HCT116 (cell line): ENCODE results near the gene TMEM80. TPM values are rescaled to one million over a fixed set of nuclear protein-coding genes. Genes with fewer than 3 reads are reported as not detected.

Experiments used
- ATAC-seq: fragments of 200-7000 bp; cut with Tn5 transposase; 2 replicates; pipeline ENCODE4 v1.9.1; 2020; ENCODE audit warnings: mild to moderate bottlenecking, moderate library complexity
- BruUV-seq: library from RNA; stranded (reverse); fragments of 400-500 nt; replicated peaks from 2 replicates; lab custom pipeline; 2021; lab: Mats Ljungman, UMichigan
- CTCF ChIA-PET: fragments of 300-600 bp; sonication (Branson Sonifier 250); formaldehyde crosslinking; loops from one replicate; lab custom pipeline; 2021; ENCODE audit warnings: antibody characterized with exemption; lab: Charles Lee
- POLR2A ChIA-PET: fragments of 300-600, 350-600 bp; sonication (Branson Sonifier 250); formaldehyde crosslinking; loops from one replicate; lab custom pipeline; 2021; ENCODE audit warnings: antibody characterized with exemption; lab: Charles Lee
- RAD21 ChIA-PET, 2 experiments: fragments of 300-600 bp; sonication (Branson Sonifier 250); formaldehyde crosslinking; loops; one replicate each; lab custom pipeline; 2023; ENCODE audit warnings: low total read pairs in 2 of 2; ENCODE audit not compliant: uncharacterized antibody in 2 of 2, unreplicated experiment in 2 of 2, low non-redundant PET in 1 of 2; lab: Charles Lee
- DNase-seq: peaks from one replicate; pipeline ENCODE4 v3.0.0-alpha.2; 2010; ENCODE audit warnings: low read depth, low spot score
- H2AFZ ChIP-seq: fragments of 200-600 bp; shearing (Covaris generic), sonication (generic); 2 replicates; pipeline ENCODE4 v1.6.1; 2017; ENCODE audit warnings: low read depth, mixed run types, mixed read lengths, antibody characterized with exemption, low read length; ENCODE audit not compliant: poor library complexity, severe bottlenecking
- H3K27ac ChIP-seq: 2 replicates; pipeline ENCODE4 v1.5.1; 2012; ENCODE audit warnings: low read depth, low read length
- H3K27me3 ChIP-seq: fragments of 200-600 bp; sonication (generic); 2 replicates; pipeline ENCODE4 v1.6.1; 2016; ENCODE audit warnings: mixed run types, low read length, mixed read lengths; ENCODE audit not compliant: insufficient read depth
- H3K36me3 ChIP-seq, 2 experiments: fragments of 200-500 bp in 1 of 2; fragments of 200-600 bp in 1 of 2; sonication (Bioruptor generic) in 1 of 2; sonication (generic) in 1 of 2; 2 replicates each; pipeline versions ENCODE4 v1.5.1 to v1.6.1; 2014 to 2016; ENCODE audit warnings: low read length in 2 of 2, inconsistent platforms in 1 of 2, mixed read lengths in 1 of 2, mixed run types in 1 of 2; ENCODE audit not compliant: insufficient read depth in 2 of 2, control insufficient read depth in 1 of 2
- H3K4me1 ChIP-seq, 2 experiments: fragments of 200-600 bp in 1 of 2; sonication (generic) in 1 of 2; 2 replicates each; pipeline versions ENCODE4 v1.5.1 to v1.6.1; 2012 to 2017; ENCODE audit warnings: low read length in 2 of 2, inconsistent platforms in 1 of 2, mild to moderate bottlenecking in 1 of 2, mixed read lengths in 1 of 2, mixed run types in 1 of 2, moderate library complexity in 1 of 2; ENCODE audit not compliant: insufficient read depth in 2 of 2, control insufficient read depth in 1 of 2
- H3K4me2 ChIP-seq: fragments of 200-600 bp; sonication (generic); 2 replicates; pipeline ENCODE4 v1.6.1; 2017; ENCODE audit warnings: mixed run types, low read length, mixed read lengths
- H3K4me3 ChIP-seq, 2 experiments: fragments of 200-600 bp in 1 of 2; sonication (generic) in 1 of 2; replicated peaks in 1 of 2; 2 replicates each; pipeline ENCODE4 v1.5.1; 2011 to 2016; ENCODE audit warnings: low read length in 2 of 2, control low read depth in 1 of 2, low read depth in 1 of 2, mild to moderate bottlenecking in 1 of 2, mixed read lengths in 1 of 2, mixed run types in 1 of 2
- H3K79me2 ChIP-seq: fragments of 200-600 bp; sonication (generic); 2 replicates; pipeline ENCODE4 v1.6.1; 2017; ENCODE audit warnings: mild to moderate bottlenecking, mixed run types, low read length, moderate library complexity, mixed read lengths; ENCODE audit not compliant: insufficient read depth
- H3K9ac ChIP-seq: fragments of 200-600 bp; sonication (generic); 2 replicates; pipeline ENCODE4 v1.6.1; 2016; ENCODE audit warnings: low read length, mixed read lengths
- H3K9me2 ChIP-seq: fragments of 200-600 bp; sonication (generic), shearing (Covaris generic); 2 replicates; pipeline ENCODE4 v1.6.1; 2017; ENCODE audit warnings: mixed run types, mild to moderate bottlenecking, moderate library complexity; ENCODE audit not compliant: insufficient read depth
- H3K9me3 ChIP-seq, 2 experiments: fragments of 200-500 bp in 1 of 2; fragments of 200-600 bp in 1 of 2; sonication (Bioruptor generic) in 1 of 2; sonication (generic) in 1 of 2; 2 replicates each; pipeline ENCODE4 v1.6.1; 2014 to 2017; ENCODE audit warnings: low read length in 2 of 2, mixed read lengths in 2 of 2, inconsistent platforms in 1 of 2, low read depth in 1 of 2, mild to moderate bottlenecking in 1 of 2, mixed run types in 1 of 2, moderate library complexity in 1 of 2; ENCODE audit not compliant: control insufficient read depth in 1 of 2, insufficient read depth in 1 of 2
- H4K20me1 ChIP-seq: fragments of 200-600 bp; sonication (generic), shearing (Covaris generic); 2 replicates; pipeline ENCODE4 v1.6.1; 2017; ENCODE audit warnings: mixed run types, mild to moderate bottlenecking, moderate library complexity; ENCODE audit not compliant: insufficient read depth
- ATF3 ChIP-seq: IDR thresholded peaks from 2 replicates; pipeline ENCODE4 v1.6.1; 2012
- CBX3 ChIP-seq: IDR thresholded peaks from 2 replicates; pipeline ENCODE4 v1.6.1; 2012; ENCODE audit warnings: low read depth
- CEBPB ChIP-seq: IDR thresholded peaks from 2 replicates; pipeline ENCODE4 v1.6.1; 2012; ENCODE audit warnings: low read depth
- EGR1 ChIP-seq: IDR thresholded peaks from 2 replicates; pipeline ENCODE4 v1.6.1; 2012; ENCODE audit warnings: low read depth
- ELF1 ChIP-seq: IDR thresholded peaks from 2 replicates; pipeline ENCODE4 v1.6.1; 2012; ENCODE audit warnings: low read depth, borderline replicate concordance
- EZH2 ChIP-seq: fragments of 200-600 bp; sonication (generic); IDR thresholded peaks from 2 replicates; pipeline ENCODE4 v1.6.1; 2017; ENCODE audit warnings: antibody characterized with exemption, mixed run types
- EZH2phosphoT487 ChIP-seq: fragments of 200-600 bp; IDR thresholded peaks from 2 replicates; pipeline ENCODE4 v1.6.1; 2018; ENCODE audit warnings: antibody characterized with exemption, borderline replicate concordance
- MAX ChIP-seq: IDR thresholded peaks from 2 replicates; pipeline ENCODE4 v1.6.1; 2012
- POLR2A ChIP-seq: IDR thresholded peaks from 2 replicates; pipeline ENCODE4 v1.7.0; 2011; ENCODE audit warnings: borderline replicate concordance; ENCODE audit not compliant: insufficient read depth, insufficient read length; ENCODE audit errors: extremely low read depth
- POLR2AphosphoS5 ChIP-seq: IDR thresholded peaks from 2 replicates; pipeline ENCODE4 v1.6.1; 2011; ENCODE audit warnings: mild to moderate bottlenecking, low read depth, low read length, moderate library complexity
- RAD21 ChIP-seq: IDR thresholded peaks from 2 replicates; pipeline ENCODE4 v1.6.1; 2012; ENCODE audit warnings: low read depth, mild to moderate bottlenecking
- SP1 ChIP-seq: IDR thresholded peaks from 2 replicates; pipeline ENCODE4 v1.6.1; 2012; ENCODE audit warnings: low read depth
- SRF ChIP-seq: IDR thresholded peaks from 2 replicates; pipeline ENCODE4 v1.6.1; 2012; ENCODE audit warnings: low read depth
- YY1 ChIP-seq: IDR thresholded peaks from 2 replicates; pipeline ENCODE4 v1.6.1; 2011; ENCODE audit warnings: low read length, low read depth, moderate library complexity, mild to moderate bottlenecking; ENCODE audit not compliant: insufficient replicate concordance; ENCODE audit errors: extremely low read depth
- ZFX ChIP-seq: fragments of 450-650 bp; IDR thresholded peaks from 2 replicates; pipeline ENCODE4 v1.6.1; 2017
- ZNF274 ChIP-seq: fragments of 200-500 bp; sonication (Bioruptor generic); IDR thresholded peaks from 2 replicates; pipeline ENCODE4 v1.6.1; 2014; ENCODE audit warnings: mild to moderate bottlenecking, low read depth, low read length, inconsistent platforms
- intact Hi-C: fragments of 100-400 bp; cut with micrococcal nuclease; formaldehyde crosslinking; loops from 2 replicates; pipeline ENCODE4 v1.10.0; 2022
- total RNA-seq: library from RNA; stranded (reverse); gene quantifications from one replicate; pipeline ENCODE4 v1.2.1, GENCODE V29; 2021; ENCODE audit not compliant: unreplicated experiment
- TF ChIP-seq, protein P1 (sequence below): IDR thresholded peaks from 2 replicates; pipeline ENCODE4 v1.6.1; 2011; ENCODE audit warnings: mild to moderate bottlenecking, low read length, moderate library complexity; ENCODE audit not compliant: insufficient replicate concordance; ENCODE audit errors: extremely low read depth
- TF ChIP-seq, protein P2 (sequence below), 3 experiments: fragments of 200-600 bp in 1 of 3; sonication (generic) in 1 of 3; IDR thresholded peaks in 2 of 3; conservative IDR thresholded peaks in 1 of 3; 2 replicates each; pipeline ENCODE4 v1.5.1; 2012 to 2017; ENCODE audit warnings: low read depth in 2 of 3, low read length in 2 of 3, antibody characterized with exemption in 1 of 3, borderline replicate concordance in 1 of 3, control low read depth in 1 of 3, mild to moderate bottlenecking in 1 of 3, mixed read lengths in 1 of 3, mixed run types in 1 of 3, moderate library complexity in 1 of 3; ENCODE audit not compliant: insufficient read depth in 1 of 3

Gene TMEM80
- total RNA-seq, 1 experiment from 2014 or later: 18.4 TPM

DNA sequence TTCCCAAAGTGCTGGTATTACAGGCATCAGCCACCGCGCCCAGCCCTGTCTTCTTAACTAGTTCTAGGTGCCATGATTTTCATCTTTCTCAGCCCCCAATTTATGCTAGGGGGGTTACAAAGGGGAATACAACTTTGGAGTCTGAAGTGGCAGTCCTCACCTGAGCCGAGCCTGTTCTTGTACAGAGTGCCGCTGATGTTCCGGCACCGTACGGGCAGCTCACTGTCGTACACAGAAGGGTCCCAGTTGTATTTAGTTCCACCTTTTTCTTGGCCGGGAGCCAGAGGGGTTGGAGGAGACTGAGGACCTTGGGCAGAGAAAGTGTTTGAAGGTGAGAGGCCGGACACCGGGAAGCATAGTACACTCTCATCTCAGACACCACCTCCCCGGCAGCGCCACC is 7.9 kb upstream of the TMEM80 start (continued):
- TF ChIP-seq ATF3 (no peak), YY1 (no peak), SRF (no peak)
- TF ChIP-seq, protein P1, sequence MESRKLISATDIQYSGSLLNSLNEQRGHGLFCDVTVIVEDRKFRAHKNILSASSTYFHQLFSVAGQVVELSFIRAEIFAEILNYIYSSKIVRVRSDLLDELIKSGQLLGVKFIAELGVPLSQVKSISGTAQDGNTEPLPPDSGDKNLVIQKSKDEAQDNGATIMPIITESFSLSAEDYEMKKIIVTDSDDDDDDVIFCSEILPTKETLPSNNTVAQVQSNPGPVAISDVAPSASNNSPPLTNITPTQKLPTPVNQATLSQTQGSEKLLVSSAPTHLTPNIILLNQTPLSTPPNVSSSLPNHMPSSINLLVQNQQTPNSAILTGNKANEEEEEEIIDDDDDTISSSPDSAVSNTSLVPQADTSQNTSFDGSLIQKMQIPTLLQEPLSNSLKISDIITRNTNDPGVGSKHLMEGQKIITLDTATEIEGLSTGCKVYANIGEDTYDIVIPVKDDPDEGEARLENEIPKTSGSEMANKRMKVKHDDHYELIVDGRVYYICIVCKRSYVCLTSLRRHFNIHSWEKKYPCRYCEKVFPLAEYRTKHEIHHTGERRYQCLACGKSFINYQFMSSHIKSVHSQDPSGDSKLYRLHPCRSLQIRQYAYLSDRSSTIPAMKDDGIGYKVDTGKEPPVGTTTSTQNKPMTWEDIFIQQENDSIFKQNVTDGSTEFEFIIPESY: no peak

GRCh38 chr11:688681-689080 is 6.9 kb upstream of the TMEM80 start:
- H3K36me3 ChIP-seq: peaks cover 13 to 20% of the 10 kb centered on the region in 2 experiments
- no peak for TF ChIP-seq MAX
- TF ChIP-seq POLR2A: no peak
- no peak for TF ChIP-seq CBX3
- TF ChIP-seq EZH2: no peak
- no peak for TF ChIP-seq ZFX
- no peak for TF ChIP-seq CEBPB
- no peak for TF ChIP-seq POLR2AphosphoS5
- TF ChIP-seq ZNF274: no peak
- no peak for TF ChIP-seq SP1
- no peak for TF ChIP-seq RAD21
- TF ChIP-seq, protein P2, sequence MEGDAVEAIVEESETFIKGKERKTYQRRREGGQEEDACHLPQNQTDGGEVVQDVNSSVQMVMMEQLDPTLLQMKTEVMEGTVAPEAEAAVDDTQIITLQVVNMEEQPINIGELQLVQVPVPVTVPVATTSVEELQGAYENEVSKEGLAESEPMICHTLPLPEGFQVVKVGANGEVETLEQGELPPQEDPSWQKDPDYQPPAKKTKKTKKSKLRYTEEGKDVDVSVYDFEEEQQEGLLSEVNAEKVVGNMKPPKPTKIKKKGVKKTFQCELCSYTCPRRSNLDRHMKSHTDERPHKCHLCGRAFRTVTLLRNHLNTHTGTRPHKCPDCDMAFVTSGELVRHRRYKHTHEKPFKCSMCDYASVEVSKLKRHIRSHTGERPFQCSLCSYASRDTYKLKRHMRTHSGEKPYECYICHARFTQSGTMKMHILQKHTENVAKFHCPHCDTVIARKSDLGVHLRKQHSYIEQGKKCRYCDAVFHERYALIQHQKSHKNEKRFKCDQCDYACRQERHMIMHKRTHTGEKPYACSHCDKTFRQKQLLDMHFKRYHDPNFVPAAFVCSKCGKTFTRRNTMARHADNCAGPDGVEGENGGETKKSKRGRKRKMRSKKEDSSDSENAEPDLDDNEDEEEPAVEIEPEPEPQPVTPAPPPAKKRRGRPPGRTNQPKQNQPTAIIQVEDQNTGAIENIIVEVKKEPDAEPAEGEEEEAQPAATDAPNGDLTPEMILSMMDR (IDR thresholded peaks at IDR 0.05 in 2 of 3, conservative IDR thresholded peaks at IDR 0.05 in 1 of 3; ENCODE audit: borderline replicate concordance in 1 of 3, insufficient read depth in 1 of 3, low read depth in 2 of 3, low read length in 2 of 3): no peak
- no peak for TF ChIP-seq EGR1
- no peak for TF ChIP-seq EZH2phosphoT487
- no peak for TF ChIP-seq ELF1
- TF ChIP-seq, protein P1: no peak

More at GRCh38 chr11:688681-689080, 6.9 kb upstream of the TMEM80 start:
- POLR2A ChIA-PET: no interaction called here
- H4K20me1 ChIP-seq: no peaks in the 10 kb centered on the region
- CTCF ChIA-PET: no interaction called here
- no peaks in the 10 kb centered on the region for H3K27me3 ChIP-seq
- intact Hi-C loops: no loop called here
- DNase-seq (no peak), ATAC-seq (no peak)
- H3K9ac ChIP-seq: no peak overlapping the region
- H3K9me2 ChIP-seq: no peaks in the 10 kb centered on the region
- no peak overlapping the region for H3K4me2 ChIP-seq
- H2AFZ ChIP-seq: no peak overlapping the region
- no peak overlapping the region for H3K27ac ChIP-seq
- no TSS peak for BruUV-seq
- no peak overlapping the region for H3K4me3 ChIP-seq
- RAD21 ChIA-PET: no interaction called here
- no peaks in the 10 kb centered on the region for H3K9me3 ChIP-seq
- H3K79me2 ChIP-seq: peaks cover 20% of the 10 kb centered on the region
- peaks cover 3 to 10% of the 10 kb centered on the region in 2 experiments for H3K4me1 ChIP-seq
